Spleen (tissue), 11 donors: ENCODE results near the gene ETV2. TPM values are rescaled to one million over a fixed set of nuclear protein-coding genes. Genes with fewer than 3 reads are reported as not detected.
A peak's percentile ranks its signal among the peaks of the same experiment; 100 is the strongest.

Experiments
- DNase-seq: peaks from one replicate; pipeline ENCODE4 v3.0.0-alpha.2; 2020
- H3K27ac ChIP-seq, 8 donors: fragments of 200-600 bp; sonication (generic) in 7 of 8; 1 replicate in 4 of 8; 2 replicates in 4 of 8; pipeline versions ENCODE4 v1.5.0 to v1.8.0; 2016 to 2021; ENCODE audit warnings: inconsistent platforms in 4 of 8, mild to moderate bottlenecking in 4 of 8, moderate library complexity in 1 of 8
- H3K27me3 ChIP-seq, 7 donors: fragments of 200-600 bp; sonication (generic) in 6 of 7; replicated peaks in 1 of 7; 1 replicate in 4 of 7; 2 replicates in 3 of 7; pipeline versions ENCODE4 v1.5.0 to v1.8.0; 2016 to 2021; ENCODE audit warnings: inconsistent platforms in 3 of 7, mild to moderate bottlenecking in 1 of 7
- H3K36me3 ChIP-seq, 6 donors: fragments of 200-600 bp; sonication (generic) in 5 of 6; 1 replicate in 4 of 6; 2 replicates in 2 of 6; pipeline versions ENCODE4 v1.5.0 to v1.8.0; 2016 to 2021; ENCODE audit warnings: inconsistent platforms in 2 of 6
- H3K4me1 ChIP-seq, 6 donors: fragments of 200-600 bp; sonication (generic) in 5 of 6; 1 replicate in 3 of 6; 2 replicates in 3 of 6; pipeline versions ENCODE4 v1.5.0 to v1.8.0; 2016 to 2021; ENCODE audit warnings: inconsistent platforms in 3 of 6
- H3K4me3 ChIP-seq, 8 donors: fragments of 200-600 bp; sonication (generic) in 7 of 8; 1 replicate in 4 of 8; 2 replicates in 4 of 8; pipeline versions ENCODE4 v1.5.0 to v1.8.0; 2016 to 2021; ENCODE audit warnings: inconsistent platforms in 4 of 8, mild to moderate bottlenecking in 4 of 8, moderate library complexity in 2 of 8
- H3K9me3 ChIP-seq, 8 donors: fragments of 200-600 bp; sonication (generic) in 7 of 8; 1 replicate in 4 of 8; 2 replicates in 4 of 8; pipeline versions ENCODE4 v1.5.0 to v1.8.0; 2016 to 2021; ENCODE audit warnings: inconsistent platforms in 4 of 8
- POLR2A ChIP-seq, 3 donors: fragments of 450-650 bp; IDR thresholded peaks; one replicate each; pipeline ENCODE4 v1.5.1; 2017; ENCODE audit warnings: antibody characterized with exemption in 3 of 3, mild to moderate bottlenecking in 1 of 3
- POLR2AphosphoS5 ChIP-seq, 3 donors: sonication (generic); formaldehyde crosslinking; IDR thresholded peaks; one replicate each; pipeline ENCODE4 v1.5.1; 2017; ENCODE audit warnings: antibody characterized with exemption in 3 of 3
- WGBS, 5 donors: extraction: QIAGEN DNeasy Blood & Tissue Kit in 3 of 5; methylation state at CpG; one replicate each; pipeline versions ENCODE4 v1.1.5 to v1.1.7; 2013 to 2018; 5-methylcytosine and 5-hydroxymethylcytosine counted together
- intact Hi-C: fragments of 100-400 bp; cut with DNase I; formaldehyde crosslinking; loops from one replicate; pipeline ENCODE4 v1.15.0; 2023; ENCODE audit warnings: low total_unique reads
- polyA plus RNA-seq, 3 donors: library from polyadenylated mRNA; stranded (reverse); fragments of 200-250 nt; gene quantifications; one replicate each; pipeline ENCODE4 v1.2.1, GENCODE V29; 2013
- total RNA-seq, 7 donors: library from RNA; depleted of rRNA in 3 of 7; stranded (reverse); fragments of >200 nt in 3 of 7; fragmentation: NEBNext Ultra II Directional in 4 of 7; extraction: Animal tissue kit (Norgen Biotek cat#: 25700) in 4 of 7; gene quantifications; one replicate each; pipeline versions ENCODE4 v1.1.0 to v1.2.1, GENCODE V29; 2016 to 2021
- TF ChIP-seq, protein P1 (sequence below), 11 experiments: fragments of 200-600 bp in 7 of 11; fragments of 450-650 bp in 4 of 11; sonication (generic) in 4 of 11; IDR thresholded peaks in 8 of 11; conservative IDR thresholded peaks in 3 of 11; 1 replicate in 7 of 11; 2 replicates in 4 of 11; pipeline versions ENCODE4 v1.4.0 to v1.8.0; 2016 to 2021; ENCODE audit warnings: antibody characterized with exemption in 11 of 11, inconsistent platforms in 4 of 11, mild to moderate bottlenecking in 1 of 11
- donor health status: healthy with polysubstance abuse.
- donor health status: DM: no; HTN: no; CAD: no; lungs with moderate emphysema.
- donor health status: DM: no; HTN: no; CAD: no.
- donor health status: Bipolar disorder and iron deficiency.
- donor health status: healthy.
- donor health status: DM: no; HTN: no; CAD: no.
- donor health status: DM: yes; HTN: yes; CAD: no.

The ETV2 gene
- total and polyA plus RNA-seq, 10 donors = 0.43 to 1.2 (median 0.99) TPM; not detected in 5

GRCh38 chr19:35657904-35658700 is 16.6 kb downstream of the ETV2 start:
- H3K27ac ChIP-seq = no peak overlapping the region
- 88 to 96% (median 94%) methylated on average over 15 of the region's 15 CpGs for WGBS, 5 donors
- H3K4me3 ChIP-seq = no peak overlapping the region
- H3K36me3 ChIP-seq = peaks cover 2 to 100% (median 75%) of the 10 kb centered on the region in 6 donors
- no peaks in the 10 kb centered on the region for H3K4me1 ChIP-seq
- no peak for DNase-seq
- H3K27me3 ChIP-seq = no peaks in the 10 kb centered on the region
- TF ChIP-seq, protein P1, sequence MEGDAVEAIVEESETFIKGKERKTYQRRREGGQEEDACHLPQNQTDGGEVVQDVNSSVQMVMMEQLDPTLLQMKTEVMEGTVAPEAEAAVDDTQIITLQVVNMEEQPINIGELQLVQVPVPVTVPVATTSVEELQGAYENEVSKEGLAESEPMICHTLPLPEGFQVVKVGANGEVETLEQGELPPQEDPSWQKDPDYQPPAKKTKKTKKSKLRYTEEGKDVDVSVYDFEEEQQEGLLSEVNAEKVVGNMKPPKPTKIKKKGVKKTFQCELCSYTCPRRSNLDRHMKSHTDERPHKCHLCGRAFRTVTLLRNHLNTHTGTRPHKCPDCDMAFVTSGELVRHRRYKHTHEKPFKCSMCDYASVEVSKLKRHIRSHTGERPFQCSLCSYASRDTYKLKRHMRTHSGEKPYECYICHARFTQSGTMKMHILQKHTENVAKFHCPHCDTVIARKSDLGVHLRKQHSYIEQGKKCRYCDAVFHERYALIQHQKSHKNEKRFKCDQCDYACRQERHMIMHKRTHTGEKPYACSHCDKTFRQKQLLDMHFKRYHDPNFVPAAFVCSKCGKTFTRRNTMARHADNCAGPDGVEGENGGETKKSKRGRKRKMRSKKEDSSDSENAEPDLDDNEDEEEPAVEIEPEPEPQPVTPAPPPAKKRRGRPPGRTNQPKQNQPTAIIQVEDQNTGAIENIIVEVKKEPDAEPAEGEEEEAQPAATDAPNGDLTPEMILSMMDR (IDR thresholded peaks at IDR 0.05 in 8 of 11, conservative IDR thresholded peaks at IDR 0.05 in 3 of 11) = no peak
- TF ChIP-seq POLR2AphosphoS5 (IDR thresholded peaks at IDR 0.05) (no peak), POLR2A (IDR thresholded peaks at IDR 0.05) (no peak)
- H3K9me3 ChIP-seq = no peaks in the 10 kb centered on the region
- intact Hi-C loops = no loop called here

GRCh38 chr19:35661995-35662340 is 20.4 kb downstream of the ETV2 start:
- H3K4me3 ChIP-seq = no peak overlapping the region
- no peak overlapping the region for H3K27ac ChIP-seq
- DNase-seq = no peak
- H3K36me3 ChIP-seq = peaks cover 0 to 92% (median 38%) of the 10 kb centered on the region in 6 donors
- intact Hi-C loops = no loop called here
- 86 to 94% (median 91%) methylated on average over 6 of the region's 6 CpGs for WGBS, 5 donors
- TF ChIP-seq POLR2A (IDR thresholded peaks at IDR 0.05) = no peak
- no peak for TF ChIP-seq POLR2AphosphoS5 (IDR thresholded peaks at IDR 0.05)
- TF ChIP-seq, protein P1 (IDR thresholded peaks at IDR 0.05 in 8 of 11, conservative IDR thresholded peaks at IDR 0.05 in 3 of 11) = no peak
- no peaks in the 10 kb centered on the region for H3K27me3 ChIP-seq
- no peaks in the 10 kb centered on the region for H3K9me3 ChIP-seq
- H3K4me1 ChIP-seq = no peaks in the 10 kb centered on the region

DNA sequence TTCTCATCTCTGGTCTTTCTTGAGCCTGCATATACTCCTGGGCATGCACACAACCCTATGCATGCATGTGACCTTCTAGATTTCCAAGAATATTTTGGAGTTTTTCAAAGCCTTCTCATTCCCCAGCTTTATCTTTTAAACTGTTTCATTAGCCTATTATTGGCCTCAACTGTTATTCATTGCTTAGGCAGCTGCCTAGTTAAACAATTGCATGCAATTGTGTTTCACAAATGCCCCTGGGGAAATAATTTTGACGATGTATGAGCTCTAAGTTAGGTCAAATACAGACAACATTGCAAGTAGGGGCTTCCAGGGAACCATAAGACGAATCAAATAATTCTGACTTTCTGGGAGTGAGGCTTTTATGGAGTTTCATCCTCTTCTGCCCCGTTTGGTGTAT is 22.4 kb downstream of the ETV2 start:
- H3K27ac ChIP-seq = no peak overlapping the region
- intact Hi-C loops = no loop called here
- peaks cover 0 to 72% (median 18%) of the 10 kb centered on the region in 6 donors for H3K36me3 ChIP-seq
- no peaks in the 10 kb centered on the region for H3K9me3 ChIP-seq
- DNase-seq = no peak
- H3K4me1 ChIP-seq = no peaks in the 10 kb centered on the region
- no peaks in the 10 kb centered on the region for H3K27me3 ChIP-seq
- WGBS, 5 donors = 74 to 94% (median 90%) methylated on average over 3 of the region's 3 CpGs
- no peak overlapping the region for H3K4me3 ChIP-seq
- TF ChIP-seq POLR2AphosphoS5 (IDR thresholded peaks at IDR 0.05) = no peak
- no peak for TF ChIP-seq POLR2A (IDR thresholded peaks at IDR 0.05)
- TF ChIP-seq, protein P1 (IDR thresholded peaks at IDR 0.05 in 8 of 11, conservative IDR thresholded peaks at IDR 0.05 in 3 of 11) = no peak

- intact Hi-C loops = no loop called here
- no peak overlapping the region for H3K27ac ChIP-seq
- no peak for DNase-seq
These were observed 23.6 kb downstream of the ETV2 start for GRCh38 chr19:35665157-35665556.

More at GRCh38 chr19:35665157-35665556, 23.6 kb downstream of the ETV2 start:
- H3K36me3 ChIP-seq = peaks cover 0 to 60% (median 7%) of the 10 kb centered on the region in 6 donors
- WGBS, 5 donors = 89 to 96% (median 96%) methylated on average over 24 of the region's 24 CpGs
- peaks cover 0 to 8% (median 0%) of the 10 kb centered on the region in 7 donors for H3K27me3 ChIP-seq
- no peaks in the 10 kb centered on the region for H3K4me1 ChIP-seq
- TF ChIP-seq, protein P1 (IDR thresholded peaks at IDR 0.05 in 8 of 11, conservative IDR thresholded peaks at IDR 0.05 in 3 of 11) = no peak
- TF ChIP-seq POLR2AphosphoS5 (IDR thresholded peaks at IDR 0.05) = peak in 1 of 3 donors; percentile 43
- no peak overlapping the region for H3K4me3 ChIP-seq
- H3K9me3 ChIP-seq = no peaks in the 10 kb centered on the region
